ENCODE results near the gene GATA6.
"Not testable (repeated sequence)": the region's sequence is repeated elsewhere in the genome, so short reads cannot be mapped to it uniquely, and the experiment has no call there.

Gene GATA6

DNA sequence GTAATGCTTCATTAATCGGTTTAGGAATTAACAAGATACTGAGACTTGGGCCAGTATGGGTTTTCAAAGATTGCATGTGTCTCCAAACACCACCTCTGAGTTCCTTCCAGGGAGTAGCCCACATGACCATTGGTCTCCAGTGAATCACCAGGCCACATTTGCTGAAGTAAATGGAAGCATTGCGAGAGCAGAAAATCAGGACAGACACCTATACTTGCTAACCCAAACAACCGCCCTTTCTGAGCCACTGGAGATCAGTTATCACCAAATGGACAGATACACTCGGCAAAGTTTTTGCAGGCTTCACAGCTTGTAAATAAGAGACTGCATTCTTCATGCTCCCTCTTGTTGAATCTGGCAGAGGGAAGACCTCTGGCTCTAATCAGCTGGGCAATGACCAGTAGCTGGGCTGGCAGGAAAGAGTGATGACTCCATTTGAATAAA lies 40.9 kb downstream of the GATA6 start:
- DNase-seq, result no peak

DNA sequence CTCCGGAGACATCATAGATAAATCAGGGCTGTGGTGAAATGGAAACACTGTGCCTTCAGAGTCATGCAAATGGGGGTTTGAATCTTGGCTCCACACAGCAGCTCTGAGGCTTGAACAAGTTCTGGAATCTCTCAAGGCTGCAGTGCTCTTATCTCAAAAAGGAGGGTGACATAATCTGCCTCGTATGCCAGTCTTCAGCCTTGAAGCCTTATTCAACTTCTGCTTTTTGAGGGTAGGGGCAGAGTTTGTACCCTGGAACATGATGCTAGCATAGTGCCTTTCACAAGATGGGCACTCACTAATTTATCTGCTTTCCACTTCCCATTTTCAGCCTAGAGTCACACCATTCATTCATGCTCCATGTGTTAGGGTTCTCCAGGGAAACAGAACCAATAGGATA lies 42.3 kb downstream of the GATA6 start:
- DNase-seq, result no peak

DNA sequence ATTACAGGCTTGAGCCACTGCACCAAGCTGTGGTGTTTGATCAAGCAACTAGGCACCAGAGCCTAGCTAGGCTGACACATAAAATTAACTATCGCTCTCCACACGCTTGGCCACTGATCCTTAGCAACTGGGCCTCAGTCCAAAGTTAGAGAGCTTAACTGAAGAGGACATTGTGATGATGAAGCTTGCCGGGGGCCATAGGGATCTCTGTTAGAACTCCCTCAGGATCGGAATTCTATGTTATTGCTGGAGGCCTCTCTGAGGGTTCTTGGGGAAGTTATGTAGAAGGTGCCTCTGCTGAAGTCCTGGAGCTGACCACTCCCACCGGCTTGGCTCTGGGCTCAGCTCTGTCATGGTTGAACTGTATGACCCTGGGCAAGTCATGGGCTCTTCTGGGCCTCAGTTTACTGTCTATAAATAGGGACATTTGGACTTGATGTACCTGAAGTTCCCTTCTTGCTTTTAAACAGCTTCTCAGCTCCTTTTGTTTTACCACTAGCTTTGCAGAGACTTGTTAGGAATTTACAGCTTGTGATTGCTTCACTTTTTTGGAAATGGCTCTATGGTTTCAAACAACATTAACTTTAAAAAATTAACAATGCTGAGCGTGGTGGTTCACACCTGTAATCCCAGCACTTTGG lies 44.1 kb downstream of the GATA6 start:
- DNase-seq, result no peak

DNA sequence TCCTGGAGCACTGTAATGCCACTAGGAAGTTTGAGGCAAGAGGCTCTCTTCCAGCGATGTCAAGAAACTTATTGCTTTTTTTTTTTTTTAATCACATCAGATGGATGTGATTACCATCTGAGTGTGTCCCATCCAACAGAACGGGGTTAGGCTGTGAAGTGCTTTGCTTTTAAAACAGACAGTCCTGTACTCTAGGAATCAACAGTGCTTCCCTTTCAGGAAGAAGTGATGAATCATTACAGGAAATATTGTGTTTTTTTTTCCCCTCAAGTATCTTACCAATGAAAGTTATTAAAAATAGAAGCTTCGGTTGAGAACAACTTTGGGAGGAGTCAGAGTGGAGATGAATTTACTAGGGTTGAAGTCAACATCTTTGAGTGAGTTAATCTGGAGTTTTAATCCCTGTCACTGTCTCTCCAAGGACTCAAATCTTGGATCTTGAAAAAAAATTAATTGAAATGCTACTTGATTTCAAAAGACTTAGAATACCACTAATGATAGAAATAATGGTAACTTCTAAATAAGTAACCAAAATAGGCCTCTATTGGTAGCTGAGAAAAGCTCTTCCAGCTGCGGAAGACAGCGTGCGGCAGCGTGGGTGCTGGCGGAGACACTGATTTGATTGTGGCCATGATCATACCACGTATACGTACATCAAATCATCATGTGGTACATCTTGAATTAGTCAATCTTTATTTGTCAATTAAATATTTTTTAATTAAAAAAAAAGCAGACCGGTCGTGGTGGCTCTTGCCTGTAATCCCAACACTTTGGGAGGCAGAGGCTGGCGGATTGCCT lies 45.5 kb downstream of the GATA6 start:
- no peak for DNase-seq

DNA sequence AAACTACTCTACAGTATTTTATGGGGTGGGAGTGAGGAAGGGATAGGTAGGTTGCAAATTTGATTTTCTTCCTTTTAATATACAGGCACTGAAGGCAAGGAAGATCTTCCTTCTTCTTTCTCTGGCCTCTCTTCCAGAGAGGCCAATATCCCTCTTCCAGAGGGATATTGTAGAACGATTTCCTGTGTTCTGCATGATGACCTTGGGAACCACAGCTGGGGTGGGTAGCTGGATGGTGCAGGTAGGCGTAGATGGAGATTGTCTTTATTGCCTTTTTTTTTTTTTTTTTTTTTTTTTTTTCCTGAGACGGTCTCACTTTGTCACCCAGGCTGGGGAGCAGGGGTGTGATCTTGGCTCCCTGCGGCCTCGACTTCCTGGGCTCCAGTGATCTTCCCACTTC lies 49.4 kb downstream of the GATA6 start:
- DNase-seq, result no peak

DNA sequence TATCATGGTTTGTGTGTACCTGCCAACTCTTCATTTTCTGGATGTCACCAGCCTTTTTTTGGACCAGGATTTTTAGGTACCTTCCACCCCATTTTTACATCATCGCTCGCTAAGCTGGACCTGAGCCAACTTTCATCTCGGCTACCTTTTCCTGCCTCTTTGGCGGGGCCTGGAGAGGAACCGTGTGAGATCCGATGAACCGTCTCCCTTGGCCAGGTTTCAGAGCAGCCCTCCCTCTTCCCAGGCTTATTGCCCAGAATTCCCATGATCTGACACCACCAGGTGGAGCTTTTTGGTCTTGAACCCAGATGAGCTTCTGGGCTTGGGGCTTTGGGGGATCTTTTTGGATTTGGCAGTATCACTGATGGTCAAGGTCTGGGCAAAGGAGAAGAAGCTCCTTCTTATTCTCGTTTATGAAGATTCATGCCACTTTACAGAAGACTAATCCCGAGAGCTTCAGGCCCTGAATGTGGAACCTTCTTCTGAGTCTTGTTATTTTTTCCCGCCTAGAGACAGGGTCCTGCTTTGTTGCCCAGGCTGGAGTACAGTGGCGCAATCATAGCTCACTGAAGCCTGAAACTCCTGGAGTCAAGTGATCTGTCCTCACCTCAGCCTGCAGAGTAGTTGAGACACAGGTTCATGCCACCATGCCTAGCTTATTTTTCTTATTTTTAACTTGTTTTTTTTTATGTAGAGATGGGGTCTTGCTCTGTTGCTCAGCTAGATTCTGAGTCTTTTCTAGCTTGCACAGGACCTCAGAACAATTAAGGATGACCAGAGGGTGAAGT lies 50.4 kb downstream of the GATA6 start:
- DNase-seq, result no peak

DNA sequence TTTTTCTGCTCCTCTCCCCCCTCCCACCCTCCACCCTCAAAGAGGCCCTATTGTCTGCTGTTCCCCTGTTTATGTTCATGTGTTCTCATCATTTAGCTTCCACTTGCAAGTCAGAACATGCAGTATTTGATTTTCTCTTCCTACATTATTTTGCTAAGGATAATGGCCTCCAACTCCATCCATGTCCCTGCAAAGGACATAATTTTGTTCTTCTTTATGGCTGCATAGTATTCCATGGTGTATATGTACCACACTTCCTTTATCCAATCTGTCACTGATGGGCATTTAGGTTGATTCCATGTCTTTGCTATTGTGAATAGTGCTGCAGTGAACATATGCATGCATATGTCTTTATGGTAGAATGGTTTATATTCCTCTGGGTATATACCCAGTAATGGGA lies 51.2 kb downstream of the GATA6 start:
- not testable (repeated sequence) for DNase-seq

DNA sequence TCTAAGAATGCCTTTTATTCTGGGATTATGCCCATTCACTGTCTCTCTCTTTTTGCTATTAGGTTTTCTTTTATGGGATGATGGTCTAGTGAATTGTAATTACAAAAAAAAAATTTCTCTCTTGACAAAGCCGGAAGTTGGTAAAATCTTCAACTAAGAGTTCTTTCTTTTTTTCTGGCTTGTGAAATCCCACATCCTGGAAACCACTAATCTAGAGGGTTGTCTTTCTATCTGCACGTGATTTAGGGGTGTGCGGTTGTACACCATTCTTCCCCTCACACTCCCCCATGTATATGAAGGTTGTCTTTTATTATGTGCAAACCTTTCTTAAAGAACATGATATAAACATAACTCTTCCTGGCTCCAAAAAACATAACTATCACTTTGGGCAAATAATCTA lies 52.0 kb downstream of the GATA6 start:
- DNase-seq, result no peak

DNA sequence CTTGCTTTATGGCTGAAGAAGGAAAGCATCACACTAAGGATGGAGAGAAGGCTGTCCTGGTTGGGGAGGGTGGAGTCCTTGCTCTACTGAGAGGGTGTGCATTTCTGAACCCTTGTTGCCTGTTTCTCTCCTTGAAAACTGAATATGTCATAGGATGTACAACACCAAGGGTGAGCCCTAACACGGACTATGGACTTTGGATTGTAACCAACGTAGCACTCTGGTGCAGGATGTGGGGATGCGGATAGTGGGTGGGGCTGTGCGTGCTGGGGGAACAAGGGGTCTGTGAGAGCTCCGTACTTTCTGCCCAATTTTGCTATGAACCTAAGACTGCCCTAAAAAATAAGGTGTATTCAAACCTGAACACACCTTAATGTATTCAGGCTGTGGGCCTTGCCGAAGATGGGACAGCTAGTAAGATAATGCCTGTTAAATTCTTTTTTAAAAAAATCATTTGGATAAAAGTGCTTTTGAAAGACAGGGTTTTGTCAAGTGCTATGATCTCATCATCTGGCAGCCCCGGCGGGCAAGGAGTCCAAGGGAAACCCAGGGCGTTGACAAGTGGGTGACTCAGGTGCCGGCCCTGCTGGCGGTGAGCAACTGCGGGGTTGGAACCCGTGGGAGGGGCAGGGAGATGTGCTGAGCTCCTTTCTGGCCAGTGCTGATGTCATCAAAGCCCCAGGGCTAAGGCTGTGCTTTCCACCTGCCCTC lies 54.0 kb downstream of the GATA6 start:
- peak; percentile 70 for DNase-seq

DNA sequence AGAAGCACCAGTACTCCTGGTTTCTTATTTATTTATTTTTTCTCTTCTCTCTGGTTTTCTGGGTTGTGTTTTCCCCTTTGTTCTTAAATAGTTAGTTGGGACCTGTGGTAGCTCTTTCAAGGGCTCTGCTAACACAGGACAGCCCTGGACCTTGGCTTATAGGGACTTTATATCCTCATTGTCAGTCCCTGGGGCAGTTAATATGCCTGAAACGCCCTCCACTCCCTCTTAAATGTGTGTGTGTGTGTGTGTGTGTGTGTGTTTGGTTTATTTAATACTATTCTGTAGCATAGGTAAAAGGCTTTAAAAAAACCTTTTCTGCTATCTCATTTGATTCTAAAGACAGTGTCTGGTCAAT lies 54.6 kb downstream of the GATA6 start:
- DNase-seq, result no peak

DNA sequence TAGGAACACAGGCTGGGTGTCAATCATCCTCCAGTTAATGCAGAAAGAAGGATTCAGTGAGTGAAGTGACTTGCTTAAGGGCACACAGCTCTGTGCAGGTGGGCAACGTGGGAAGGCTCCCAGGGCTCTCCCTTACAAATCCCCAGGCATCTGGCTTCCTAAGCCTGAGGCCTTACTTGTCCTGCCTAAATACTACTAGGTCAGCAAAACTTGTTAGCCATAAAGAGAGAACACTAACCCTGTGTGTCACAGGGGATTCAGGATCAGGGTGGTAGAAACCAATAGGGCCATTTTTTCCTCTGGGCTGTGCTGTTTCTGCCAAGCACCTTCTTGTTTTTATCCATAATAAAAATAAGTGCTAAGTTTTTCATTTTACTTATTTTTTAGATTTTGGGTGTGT lies 55.0 kb downstream of the GATA6 start:
- DNase-seq, result no peak

DNA sequence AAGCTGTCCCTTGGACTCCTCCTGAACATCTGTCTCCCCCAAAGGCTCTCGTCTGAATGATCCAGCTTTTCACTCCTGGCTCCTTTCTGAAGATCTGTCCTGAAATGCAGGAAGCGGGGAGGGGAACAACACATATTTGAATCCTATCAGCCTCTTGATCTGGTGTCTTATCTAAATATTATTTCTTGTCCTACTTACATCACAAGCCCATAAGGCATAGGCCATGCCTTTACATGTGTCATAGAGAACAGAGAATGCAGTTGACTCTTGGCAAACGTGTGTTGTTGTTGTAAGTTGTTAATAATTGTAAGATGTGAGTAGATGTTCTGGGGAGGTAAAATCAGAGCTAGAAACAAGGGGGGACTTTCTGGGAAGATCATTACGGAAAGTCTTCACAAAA lies 57.4 kb downstream of the GATA6 start:
- DNase-seq, result no peak

DNA sequence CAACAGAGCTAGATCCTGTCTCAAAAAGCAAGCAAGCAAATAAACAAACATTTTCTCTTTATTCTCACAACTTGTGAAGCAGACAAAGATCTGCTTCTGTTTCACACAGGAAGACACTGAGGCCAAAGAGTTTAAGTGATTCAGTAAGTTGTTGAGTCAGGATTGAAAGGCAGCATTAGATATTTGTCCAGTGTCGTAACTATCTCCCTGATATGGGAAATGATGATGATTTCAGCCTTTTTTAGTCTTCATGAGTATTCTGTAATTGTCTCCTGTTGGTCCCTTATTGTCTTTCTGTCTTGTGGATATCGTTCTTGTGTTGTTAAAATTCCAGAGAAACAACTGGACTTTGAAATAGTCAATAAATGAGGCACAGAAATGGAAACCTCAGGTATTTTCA lies 59.6 kb downstream of the GATA6 start:
- no peak for DNase-seq

DNA sequence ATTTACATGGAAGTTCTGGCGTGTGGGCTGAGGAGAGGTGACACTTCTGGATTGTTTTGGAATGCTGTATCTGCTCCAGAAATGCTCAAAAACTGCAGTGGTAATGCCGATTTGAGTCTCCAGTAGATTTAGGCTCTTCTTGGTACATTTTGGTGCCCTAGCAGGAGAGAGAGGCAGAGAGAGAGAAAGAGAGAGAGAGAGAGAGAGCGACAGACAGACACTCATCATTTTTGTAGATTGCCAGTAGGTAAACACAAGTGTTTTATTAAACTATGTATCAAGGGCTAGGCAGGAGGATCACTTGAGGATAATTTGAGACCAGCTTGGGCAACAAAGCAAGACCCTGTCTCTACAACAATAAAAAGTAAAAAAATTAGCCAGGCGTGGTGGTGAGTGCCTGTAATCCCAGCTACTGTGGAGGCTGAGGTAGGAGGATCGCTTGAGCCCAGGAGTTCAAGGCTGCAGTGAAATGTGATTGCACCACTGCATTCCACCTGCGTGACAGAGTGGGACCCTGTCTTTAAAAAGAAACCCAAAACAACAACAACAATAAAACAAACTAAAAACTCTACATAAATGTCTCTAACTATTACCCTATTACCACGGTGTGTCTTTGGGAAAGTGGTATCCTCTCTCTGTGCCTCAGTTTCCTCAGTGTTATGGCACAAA lies 60.2 kb downstream of the GATA6 start:
- DNase-seq, result no peak

DNA sequence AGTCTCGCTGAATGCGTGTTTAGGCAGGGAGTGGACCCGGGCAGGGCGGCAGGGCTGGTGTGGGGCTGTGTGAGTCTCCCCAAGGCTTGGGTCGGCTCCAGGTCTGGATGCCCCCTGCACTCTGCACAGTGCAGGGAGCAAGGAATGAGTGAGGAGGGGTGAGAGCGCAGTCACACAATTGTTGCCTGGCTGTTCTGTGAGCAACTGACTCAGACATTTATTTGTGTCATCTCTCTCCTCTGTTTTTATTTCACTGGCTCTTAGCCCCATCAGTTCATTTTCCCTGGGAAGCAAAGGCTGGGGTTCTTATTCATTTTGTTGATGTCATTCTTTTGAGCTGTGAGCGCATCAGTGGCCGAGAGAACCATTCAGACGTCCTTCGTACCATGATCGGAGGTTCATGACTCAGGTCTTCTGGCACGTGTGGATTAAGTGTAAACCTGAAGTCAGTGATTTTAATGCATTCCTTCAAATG lies 61.1 kb downstream of the GATA6 start:
- DNase-seq, result peak; percentile 7

DNA sequence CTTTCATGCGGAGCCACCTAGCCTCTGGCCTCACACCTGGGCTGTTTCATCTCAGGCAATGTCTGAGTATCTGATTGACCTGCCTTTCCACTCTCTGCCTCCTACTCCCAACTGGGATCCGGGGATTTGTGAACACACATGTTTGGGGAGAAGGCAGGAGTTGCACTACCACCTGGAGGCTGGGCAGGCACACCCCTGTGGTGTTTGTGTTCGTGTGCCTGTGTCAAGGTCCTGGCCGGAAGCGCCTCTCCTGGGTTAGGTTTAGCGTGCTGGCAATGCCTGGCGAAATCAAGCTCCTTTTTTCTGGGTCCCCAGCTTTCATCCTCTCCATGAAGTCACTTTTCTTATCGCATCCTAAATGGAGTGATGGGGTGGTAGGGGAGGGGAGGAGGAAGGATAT lies 63.9 kb downstream of the GATA6 start:
- DNase-seq, result no peak

DNA sequence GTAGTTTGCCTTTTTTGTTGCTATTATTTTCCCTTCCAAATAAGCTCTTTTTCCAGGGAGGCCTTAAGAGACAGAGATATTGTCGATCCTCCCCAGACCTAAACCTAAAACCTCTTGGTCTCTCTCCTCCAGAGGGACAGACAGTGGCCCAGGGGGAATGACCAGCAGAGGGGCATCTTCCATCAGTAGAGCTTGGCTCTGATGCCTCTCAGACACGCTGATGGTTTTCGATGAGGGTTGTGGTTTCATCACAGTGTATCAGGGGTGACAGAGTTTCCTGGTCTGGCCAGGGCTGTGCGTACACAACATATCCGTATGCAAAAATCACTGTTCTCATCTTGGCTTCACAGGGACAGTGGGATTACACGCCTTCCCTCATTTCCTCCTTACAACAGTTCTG lies 68.6 kb downstream of the GATA6 start:
- DNase-seq, result no peak

DNA sequence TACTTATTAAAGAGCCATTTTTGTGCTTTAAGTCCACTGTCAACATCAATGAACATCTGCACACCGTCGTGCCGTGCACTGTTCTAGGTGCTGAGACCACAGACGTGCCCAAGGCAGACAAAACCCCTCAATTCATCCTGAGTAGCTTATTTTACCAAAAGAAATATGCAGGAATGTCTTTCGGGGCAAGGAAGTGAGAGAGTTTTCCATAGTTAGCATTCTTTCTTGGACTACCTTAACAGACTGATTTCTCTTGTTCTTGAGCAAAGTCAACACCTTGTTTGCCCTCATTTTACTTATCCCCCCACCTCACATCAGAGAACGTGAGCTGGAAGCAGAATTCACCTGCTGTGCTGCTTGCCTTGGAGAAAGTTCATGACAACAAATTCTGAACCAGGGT lies 69.3 kb downstream of the GATA6 start:
- DNase-seq, result no peak

DNA sequence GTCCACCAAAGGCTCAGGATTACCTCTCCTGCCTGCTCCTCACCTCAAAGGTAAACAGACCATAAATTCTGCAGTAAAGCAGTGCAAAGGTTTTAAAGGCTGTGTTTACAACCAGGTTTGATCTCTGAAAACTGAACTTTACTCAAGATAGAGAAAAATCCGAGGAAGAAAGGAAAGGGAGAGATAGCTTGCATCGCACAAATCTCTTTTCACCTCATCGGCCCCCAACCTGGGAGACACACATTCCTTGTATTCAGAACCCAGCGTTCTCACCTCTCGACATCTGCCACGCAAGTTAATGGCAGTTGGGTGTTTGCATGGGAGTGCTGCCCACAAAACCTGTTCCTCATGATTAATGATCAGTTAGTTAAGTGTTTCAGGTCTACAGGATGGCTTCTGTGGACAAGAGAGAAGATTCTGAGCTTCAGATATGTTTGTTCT lies 72.6 kb downstream of the GATA6 start:
- no peak for DNase-seq

DNA sequence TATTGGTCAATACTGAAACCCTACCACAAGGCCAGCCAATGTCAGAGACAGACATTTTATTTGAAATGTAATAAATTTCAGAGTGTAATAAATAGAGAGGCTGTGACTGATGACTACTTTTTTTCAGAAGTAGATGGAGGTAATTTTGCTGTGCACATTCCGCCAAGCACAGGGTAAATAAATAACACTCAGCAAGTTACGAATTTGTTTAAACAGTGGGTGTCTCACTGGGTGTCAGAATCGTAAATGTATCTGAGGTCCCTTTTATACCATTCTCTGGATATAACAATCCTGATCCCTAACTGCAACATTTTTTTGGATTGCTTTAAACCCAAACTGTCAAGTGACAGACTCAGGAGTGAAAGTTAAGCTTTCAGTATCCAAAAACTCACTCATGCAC lies 74.1 kb downstream of the GATA6 start:
- no peak for DNase-seq

DNA sequence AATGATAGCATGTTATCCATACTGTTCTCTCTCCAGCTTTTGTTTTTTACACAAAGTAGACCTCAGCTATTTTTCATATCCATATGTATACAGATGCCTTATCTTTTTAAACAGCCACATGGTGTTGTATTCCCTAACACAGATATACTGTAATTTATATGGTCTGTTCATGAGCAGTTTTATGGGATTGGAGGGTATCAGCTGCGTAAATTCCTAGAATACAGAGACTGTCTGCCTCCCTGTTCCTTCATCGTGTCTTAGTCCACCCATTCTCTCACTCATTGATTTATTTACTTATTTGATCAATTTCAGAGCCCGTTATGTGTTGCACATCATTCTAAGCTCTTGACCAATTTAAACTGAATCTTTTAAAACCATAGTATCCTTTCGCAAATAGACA lies 80.6 kb downstream of the GATA6 start:
- DNase-seq, result no peak

DNA sequence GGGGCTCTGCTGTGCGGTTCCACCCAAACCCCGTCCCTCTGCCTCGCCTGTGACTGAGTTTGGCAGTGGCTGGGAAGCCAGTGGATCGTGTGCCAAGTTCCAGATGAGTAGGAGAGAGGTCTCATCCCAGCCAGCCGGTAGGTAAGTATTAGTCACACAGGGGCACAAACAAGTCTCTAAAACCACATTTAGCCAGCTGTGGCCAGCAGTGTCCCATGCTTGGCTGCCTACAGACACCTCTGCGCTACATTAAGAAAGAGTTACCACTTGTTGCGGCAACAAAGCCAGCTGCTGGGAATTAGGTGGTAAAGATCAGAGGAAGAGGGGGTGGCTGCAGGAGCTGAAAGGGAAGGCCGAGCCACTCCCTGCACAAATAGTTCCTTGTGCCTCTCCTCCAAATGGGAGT lies 81.2 kb downstream of the GATA6 start:
- DNase-seq, result no peak
